GM18870 (cell line): ENCODE measurements around the gene HESX1.

Experiments
- ATAC-seq: cut with Tn5 transposase; IDR thresholded peaks from one replicate; pipeline ENCODE4 v1.9.1; 2021; ENCODE audit warnings: moderate library complexity; ENCODE audit not compliant: unreplicated experiment

The HESX1 gene

DNA sequence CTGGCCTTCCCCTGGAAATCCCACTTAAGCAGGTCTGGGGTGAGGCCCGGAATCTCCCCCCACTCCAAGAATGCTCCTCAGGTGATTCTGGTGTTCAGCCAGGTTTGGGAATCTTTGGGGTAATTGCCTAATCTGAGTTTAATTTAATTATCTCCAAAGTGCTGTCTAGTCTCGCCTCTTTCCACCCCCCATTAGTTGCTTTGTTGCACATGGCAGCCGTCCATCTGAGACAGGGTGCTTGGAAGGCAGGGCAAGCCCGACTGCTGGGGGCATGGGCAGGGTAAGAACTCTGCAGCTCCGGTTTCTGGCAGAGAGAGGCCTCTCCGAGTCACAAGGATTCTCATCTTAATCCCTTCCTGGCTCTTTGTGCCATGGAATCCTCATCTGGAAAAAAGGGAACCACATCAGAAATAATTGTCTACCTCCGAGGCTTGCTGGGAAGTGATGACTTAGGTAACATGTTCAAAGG is 49.6 kb downstream of the HESX1 start:
- ATAC-seq = no peak
